ENCODE measurements around the gene MCU.
"Not testable (repeated sequence)": the region's sequence is repeated elsewhere in the genome, so short reads cannot be mapped to it uniquely, and the experiment has no call there.

MCU gene

DNA sequence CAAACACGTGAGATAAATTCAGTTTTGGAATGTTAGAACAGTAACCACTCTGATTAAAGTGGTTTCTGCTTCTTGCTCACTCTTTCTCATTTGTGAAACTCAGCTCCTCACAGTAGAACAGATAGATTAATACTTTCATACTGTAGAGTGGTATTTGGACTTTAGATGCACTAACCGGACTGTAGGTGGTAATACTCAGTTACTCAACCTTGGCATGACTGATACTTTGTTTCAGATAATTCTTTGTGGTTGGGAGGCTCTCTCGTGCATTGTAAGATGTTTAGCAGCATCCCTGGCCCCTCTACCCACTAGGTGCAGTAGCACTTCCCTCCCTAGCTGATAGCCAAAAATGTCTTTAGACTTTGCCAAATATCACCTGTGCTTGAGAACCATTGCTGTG lies 37.6 kb downstream of the MCU start:
- Histone ChIP-seq H3K9ac (ENCODE audit: low read depth, low read length) (no peak overlapping the region), H3K9me3 (ENCODE audit: control insufficient read depth, insufficient read depth, low read length) (no peaks in the 10 kb centered on the region), H3K36me3 (ENCODE audit: insufficient read depth, low read length) (no peaks in the 10 kb centered on the region), H3K4me1 (ENCODE audit: insufficient read depth, low read length) (no peaks in the 10 kb centered on the region)

- no peaks in the 10 kb centered on the region for H3K4me1 ChIP-seq (ENCODE audit: insufficient read depth, low read length)
- H3K36me3 ChIP-seq (ENCODE audit: insufficient read depth, low read length), result no peaks in the 10 kb centered on the region
- no peaks in the 10 kb centered on the region for H3K9me3 ChIP-seq (ENCODE audit: control insufficient read depth, insufficient read depth, low read length)
- no peak overlapping the region for H3K9ac ChIP-seq (ENCODE audit: low read depth, low read length)
Observed at GRCh38 chr10:72730479-72730878, 38.5 kb downstream of the MCU start.

GRCh38 chr10:72731916-72732419 lies 40.0 kb downstream of the MCU start:
- H3K9ac ChIP-seq (ENCODE audit: low read depth, low read length), result no peak overlapping the region
- H3K36me3 ChIP-seq (ENCODE audit: insufficient read depth, low read length), result no peaks in the 10 kb centered on the region
- H3K9me3 ChIP-seq (ENCODE audit: control insufficient read depth, insufficient read depth, low read length), result no peaks in the 10 kb centered on the region

GRCh38 chr10:72732521-72732920 lies 40.6 kb downstream of the MCU start:
- peaks cover 9% of the 10 kb centered on the region; the same call in 1 of the 2 replicates for H3K4me1 ChIP-seq (ENCODE audit: insufficient read depth, low read length)
- no peaks in the 10 kb centered on the region for H3K9me3 ChIP-seq (ENCODE audit: control insufficient read depth, insufficient read depth, low read length)
- no peak overlapping the region for H3K9ac ChIP-seq (ENCODE audit: low read depth, low read length)
- no peaks in the 10 kb centered on the region for H3K36me3 ChIP-seq (ENCODE audit: insufficient read depth, low read length)

More at GRCh38 chr10:72731916-72732419, 40.0 kb downstream of the MCU start:
- H3K4me1 ChIP-seq (ENCODE audit: insufficient read depth, low read length), result peaks cover 9% of the 10 kb centered on the region; the same call in 1 of the 2 replicates

DNA sequence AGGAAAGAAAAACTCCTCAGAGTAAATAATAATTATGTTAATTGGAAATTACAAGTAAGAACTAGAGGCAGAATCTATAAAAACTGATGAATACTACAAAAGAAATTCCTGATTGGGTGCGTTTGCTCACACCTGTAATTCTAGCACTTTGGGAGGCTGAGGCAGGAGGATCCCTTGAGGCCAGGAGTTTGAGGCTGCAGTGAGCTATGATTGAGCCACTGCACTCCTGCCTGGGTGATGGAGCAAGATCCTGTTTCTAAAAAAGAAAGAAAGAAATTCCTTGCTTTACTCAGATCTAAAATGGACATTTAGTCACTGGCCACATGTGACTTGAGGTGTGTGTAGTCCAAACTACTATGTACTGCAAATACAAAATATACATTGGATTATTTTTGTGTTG lies 42.0 kb downstream of the MCU start:
- H3K4me1 ChIP-seq (ENCODE audit: insufficient read depth, low read length), result peaks cover 18% of the 10 kb centered on the region; the same call in 1 of the 2 replicates
- H3K36me3 ChIP-seq (ENCODE audit: insufficient read depth, low read length), result no peaks in the 10 kb centered on the region
- H3K9ac ChIP-seq (ENCODE audit: low read depth, low read length), result no peak overlapping the region
- H3K9me3 ChIP-seq (ENCODE audit: control insufficient read depth, insufficient read depth, low read length), result no peaks in the 10 kb centered on the region

GRCh38 chr10:72735288-72735936 lies 43.5 kb downstream of the MCU start:
- no peak overlapping the region for H3K9ac ChIP-seq (ENCODE audit: low read depth, low read length)
- no peaks in the 10 kb centered on the region for H3K9me3 ChIP-seq (ENCODE audit: control insufficient read depth, insufficient read depth, low read length)
- H3K36me3 ChIP-seq (ENCODE audit: insufficient read depth, low read length), result no peaks in the 10 kb centered on the region
- peaks cover 20% of the 10 kb centered on the region for H3K4me1 ChIP-seq (ENCODE audit: insufficient read depth, low read length)

DNA sequence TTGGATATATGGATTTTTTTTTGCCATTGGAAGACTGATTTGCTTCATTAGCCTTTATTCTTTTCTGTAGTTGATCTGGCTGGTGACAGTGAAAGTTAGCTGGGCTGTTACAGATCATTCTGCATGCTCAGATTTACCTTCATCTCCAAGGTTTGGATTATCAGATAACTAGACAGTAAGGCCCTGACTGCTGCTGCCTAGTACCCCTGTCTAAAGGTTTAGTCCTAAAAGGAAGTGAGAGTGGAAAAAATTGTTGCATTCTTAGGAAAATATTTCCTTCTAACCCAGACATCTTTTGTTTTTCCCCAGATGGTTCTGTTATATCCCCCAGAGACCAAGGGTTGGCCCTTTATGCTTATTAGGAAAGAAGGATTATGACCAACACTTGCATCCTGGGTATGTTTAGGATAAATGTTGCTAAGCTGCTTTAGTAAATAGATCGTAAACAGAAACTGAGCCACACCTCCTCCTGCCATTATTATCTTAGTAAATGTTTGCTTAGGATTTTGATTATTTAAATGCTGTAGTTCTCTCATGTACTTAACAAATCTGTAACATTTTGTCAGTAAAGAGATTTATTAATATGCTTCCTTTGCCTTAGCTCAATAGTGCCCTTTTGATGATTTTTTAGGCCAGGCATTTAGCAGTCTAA lies 44.4 kb downstream of the MCU start:
- Histone ChIP-seq H3K4me1 (ENCODE audit: insufficient read depth, low read length) (peaks cover 24% of the 10 kb centered on the region), H3K9me3 (ENCODE audit: control insufficient read depth, insufficient read depth, low read length) (no peaks in the 10 kb centered on the region), H3K36me3 (ENCODE audit: insufficient read depth, low read length) (no peaks in the 10 kb centered on the region), H3K9ac (ENCODE audit: low read depth, low read length) (no peak overlapping the region)

DNA sequence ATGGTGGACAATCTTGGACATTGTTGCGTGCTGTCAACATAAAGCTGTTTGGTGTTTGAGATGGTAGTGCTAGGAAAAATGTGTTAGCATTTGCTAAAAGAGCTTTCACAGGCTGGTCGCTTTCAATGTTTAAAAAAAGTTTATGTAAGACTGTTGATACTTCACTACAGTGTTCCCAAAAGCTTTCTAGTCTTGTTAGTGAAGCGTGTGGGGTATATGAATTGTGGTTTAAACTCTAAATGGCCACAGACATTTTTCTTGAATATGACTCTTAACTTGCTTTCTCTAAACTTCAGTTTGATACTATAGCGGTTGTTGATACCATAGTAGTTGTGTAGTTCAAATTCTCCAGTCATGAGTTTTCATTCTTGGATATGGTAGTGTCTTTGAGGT lies 44.9 kb downstream of the MCU start:
- no peak overlapping the region for H3K9ac ChIP-seq (ENCODE audit: low read depth, low read length)
- no peaks in the 10 kb centered on the region for H3K36me3 ChIP-seq (ENCODE audit: insufficient read depth, low read length)
- no peaks in the 10 kb centered on the region for H3K9me3 ChIP-seq (ENCODE audit: control insufficient read depth, insufficient read depth, low read length)
- peaks cover 24% of the 10 kb centered on the region for H3K4me1 ChIP-seq (ENCODE audit: insufficient read depth, low read length)

GRCh38 chr10:72737357-72737756 lies 45.4 kb downstream of the MCU start:
- H3K36me3 ChIP-seq (ENCODE audit: insufficient read depth, low read length); H3K9ac ChIP-seq (ENCODE audit: low read depth, low read length); H3K9me3 ChIP-seq (ENCODE audit: control insufficient read depth, insufficient read depth, low read length): not testable (repeated sequence)
- peaks cover 24% of the 10 kb centered on the region for H3K4me1 ChIP-seq (ENCODE audit: insufficient read depth, low read length)

DNA sequence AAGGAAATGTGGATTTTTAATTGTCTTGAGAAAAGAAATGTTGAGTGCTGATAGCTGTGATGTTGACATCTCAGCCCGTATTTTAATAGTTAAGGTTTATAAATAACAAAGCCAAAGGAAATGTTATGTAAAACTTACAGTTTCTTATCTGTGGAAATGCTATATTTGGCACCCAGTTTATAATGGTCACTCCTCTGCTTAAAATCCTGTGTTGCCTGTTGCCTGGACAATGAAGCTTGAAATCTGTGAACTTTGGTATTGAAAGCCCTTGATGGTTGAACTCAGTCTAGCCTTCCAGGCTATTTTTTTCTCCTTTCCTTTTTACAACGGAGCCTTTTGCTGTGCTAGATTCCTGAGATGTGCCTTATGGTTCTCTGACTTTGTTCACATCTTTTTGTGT lies 46.5 kb downstream of the MCU start:
- no peak overlapping the region for H3K9ac ChIP-seq (ENCODE audit: low read depth, low read length)
- H3K36me3 ChIP-seq (ENCODE audit: insufficient read depth, low read length), result no peaks in the 10 kb centered on the region
- no peaks in the 10 kb centered on the region for H3K9me3 ChIP-seq (ENCODE audit: control insufficient read depth, insufficient read depth, low read length)
- peaks cover 24% of the 10 kb centered on the region for H3K4me1 ChIP-seq (ENCODE audit: insufficient read depth, low read length)

- H3K9ac ChIP-seq (ENCODE audit: low read depth, low read length), result no peak overlapping the region
- H3K36me3 ChIP-seq (ENCODE audit: insufficient read depth, low read length), result no peaks in the 10 kb centered on the region
- H3K9me3 ChIP-seq (ENCODE audit: control insufficient read depth, insufficient read depth, low read length), result no peaks in the 10 kb centered on the region
- H3K4me1 ChIP-seq (ENCODE audit: insufficient read depth, low read length), result peaks cover 31% of the 10 kb centered on the region
Observed at GRCh38 chr10:72740528-72740927, 48.6 kb downstream of the MCU start.

DNA sequence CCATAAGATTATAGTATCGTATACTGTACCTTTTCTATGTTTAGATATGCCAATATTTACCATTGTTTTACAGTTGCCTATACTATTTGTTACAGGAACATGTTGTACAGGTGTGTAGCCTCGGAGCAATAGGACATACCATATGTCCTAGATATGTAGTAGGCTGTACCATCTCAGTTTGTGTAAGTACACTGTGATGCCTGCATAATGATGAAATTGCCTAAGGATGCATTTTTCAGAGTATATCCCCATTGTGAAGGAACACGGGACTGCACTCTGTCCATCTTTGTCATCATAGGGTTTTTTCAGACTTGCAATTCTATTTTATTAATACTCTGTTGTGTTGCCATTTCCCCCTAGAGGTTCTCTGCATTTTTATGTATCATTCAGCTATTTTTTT lies 50.1 kb downstream of the MCU start:
- no peaks in the 10 kb centered on the region for H3K9me3 ChIP-seq (ENCODE audit: control insufficient read depth, insufficient read depth, low read length)
- H3K36me3 ChIP-seq (ENCODE audit: insufficient read depth, low read length), result no peaks in the 10 kb centered on the region
- H3K4me1 ChIP-seq (ENCODE audit: insufficient read depth, low read length), result peaks cover 21% of the 10 kb centered on the region
- H3K9ac ChIP-seq (ENCODE audit: low read depth, low read length), result no peak overlapping the region

- H3K9ac ChIP-seq (ENCODE audit: low read depth, low read length), result no peak overlapping the region
Observed at GRCh38 chr10:72742797-72743196, 50.9 kb downstream of the MCU start.

GRCh38 chr10:72744566-72744965 lies 52.6 kb downstream of the MCU start:
- H3K9me3 ChIP-seq (ENCODE audit: control insufficient read depth, insufficient read depth, low read length), result no peaks in the 10 kb centered on the region
- H3K9ac ChIP-seq (ENCODE audit: low read depth, low read length), result no peak overlapping the region
- no peaks in the 10 kb centered on the region for H3K36me3 ChIP-seq (ENCODE audit: insufficient read depth, low read length)
- peaks cover 13% of the 10 kb centered on the region for H3K4me1 ChIP-seq (ENCODE audit: insufficient read depth, low read length)

More at GRCh38 chr10:72742797-72743196, 50.9 kb downstream of the MCU start:
- peaks cover 19% of the 10 kb centered on the region for H3K4me1 ChIP-seq (ENCODE audit: insufficient read depth, low read length)
- H3K9me3 ChIP-seq (ENCODE audit: control insufficient read depth, insufficient read depth, low read length), result no peaks in the 10 kb centered on the region
- H3K36me3 ChIP-seq (ENCODE audit: insufficient read depth, low read length), result no peaks in the 10 kb centered on the region

All from ES-I3 (cell line).